Measurements from ENCODE around the gene RBMXL3. TPM values are rescaled to one million over a fixed set of nuclear protein-coding genes. Genes with fewer than 3 reads are reported as not detected.

The RBMXL3 gene
- total RNA-seq (not detected), polyA plus RNA-seq (not detected)
- long read RNA-seq, donor 1: 0 reads
- long read RNA-seq, donor 2: 0 reads
- long read RNA-seq, donor 3: 0 reads
- long read RNA-seq, donor 4: 0 reads
- long read RNA-seq, donor 5: 0 reads
- long read RNA-seq, donor 6: 0 reads
- long read RNA-seq, donor 7: 0 reads
- long read RNA-seq, donor 8: 0 reads
- long read RNA-seq, donor 9: 0 reads
- long read RNA-seq, donor 10: 0 reads

DNA sequence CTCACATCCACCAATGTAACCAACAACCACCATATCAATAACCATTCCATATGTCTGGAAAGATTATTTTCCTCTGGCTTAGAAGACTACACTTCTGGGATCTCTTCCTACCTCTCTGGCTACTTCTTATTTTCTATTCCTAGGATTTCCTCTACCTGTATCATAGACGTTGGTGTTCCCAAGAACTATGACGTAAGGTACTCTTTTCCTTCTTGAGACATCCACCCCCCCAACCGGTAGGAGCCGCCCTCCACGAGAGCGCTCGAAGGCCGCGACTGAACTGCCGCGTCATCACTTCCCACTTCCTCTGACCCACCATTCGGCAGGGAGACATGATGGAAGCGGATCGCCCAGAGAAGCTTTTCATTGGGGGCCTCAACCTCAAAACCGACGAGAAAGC is at the start of gene RBMXL3:
RBMXL3 (plus strand) TSS at position 301 of the 400 bp plus-strand sequence; CDS start at position 333, 32 bp downstream.
- Histone ChIP-seq H3K9me3 (peaks cover 0 to 16% (median 3%) of the 10 kb centered on the region in 4 donors), H3K36me3 (no peaks in the 10 kb centered on the region), H3K4me1 (peaks cover 0 to 5% (median 0%) of the 10 kb centered on the region in 4 donors), H3K27ac (no peak within 1 kb of the TSS), H3K27me3 (no peaks in the 10 kb centered on the region), H3K4me3 (no peak within 1 kb of the TSS)
- 92 to 97% (median 96%) methylated on average over 16 of the region's 16 CpGs for WGBS, 5 donors
- no peak for DNase-seq
- TF ChIP-seq POLR2AphosphoS5 (IDR thresholded peaks at IDR 0.05): no peak
- TF ChIP-seq, protein P1, sequence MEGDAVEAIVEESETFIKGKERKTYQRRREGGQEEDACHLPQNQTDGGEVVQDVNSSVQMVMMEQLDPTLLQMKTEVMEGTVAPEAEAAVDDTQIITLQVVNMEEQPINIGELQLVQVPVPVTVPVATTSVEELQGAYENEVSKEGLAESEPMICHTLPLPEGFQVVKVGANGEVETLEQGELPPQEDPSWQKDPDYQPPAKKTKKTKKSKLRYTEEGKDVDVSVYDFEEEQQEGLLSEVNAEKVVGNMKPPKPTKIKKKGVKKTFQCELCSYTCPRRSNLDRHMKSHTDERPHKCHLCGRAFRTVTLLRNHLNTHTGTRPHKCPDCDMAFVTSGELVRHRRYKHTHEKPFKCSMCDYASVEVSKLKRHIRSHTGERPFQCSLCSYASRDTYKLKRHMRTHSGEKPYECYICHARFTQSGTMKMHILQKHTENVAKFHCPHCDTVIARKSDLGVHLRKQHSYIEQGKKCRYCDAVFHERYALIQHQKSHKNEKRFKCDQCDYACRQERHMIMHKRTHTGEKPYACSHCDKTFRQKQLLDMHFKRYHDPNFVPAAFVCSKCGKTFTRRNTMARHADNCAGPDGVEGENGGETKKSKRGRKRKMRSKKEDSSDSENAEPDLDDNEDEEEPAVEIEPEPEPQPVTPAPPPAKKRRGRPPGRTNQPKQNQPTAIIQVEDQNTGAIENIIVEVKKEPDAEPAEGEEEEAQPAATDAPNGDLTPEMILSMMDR (IDR thresholded peaks at IDR 0.05): no peak
- TF ChIP-seq POLR2A (IDR thresholded peaks at IDR 0.05): no peak
- no peak for TF ChIP-seq EP300 (IDR thresholded peaks at IDR 0.05)
- intact Hi-C loops (cut with DNase I; ENCODE audit: low total_unique reads): no loop called here

GRCh38 chrX:115142057-115142456 is 47.2 kb upstream of the RBMXL3 start:
- intact Hi-C loops (cut with DNase I; ENCODE audit: low total_unique reads): no loop called here
- H3K4me1 ChIP-seq: no peaks in the 10 kb centered on the region
- peaks cover 0 to 13% (median 5%) of the 10 kb centered on the region in 4 donors for H3K9me3 ChIP-seq
- peaks cover 0 to 9% (median 3%) of the 10 kb centered on the region in 4 donors for H3K36me3 ChIP-seq
- no peak for DNase-seq
- TF ChIP-seq, protein P1 (IDR thresholded peaks at IDR 0.05): no peak
- no peak for TF ChIP-seq POLR2A (IDR thresholded peaks at IDR 0.05)
- TF ChIP-seq EP300 (IDR thresholded peaks at IDR 0.05): no peak
- no peak for TF ChIP-seq POLR2AphosphoS5 (IDR thresholded peaks at IDR 0.05)
- peaks cover 0 to 3% (median 0%) of the 10 kb centered on the region in 3 donors for H3K27me3 ChIP-seq
- no peak overlapping the region for H3K4me3 ChIP-seq
- H3K27ac ChIP-seq: no peak overlapping the region

GRCh38 chrX:115147220-115147619 is 42.0 kb upstream of the RBMXL3 start:
- no peaks in the 10 kb centered on the region for H3K36me3 ChIP-seq
- H3K27me3 ChIP-seq: no peaks in the 10 kb centered on the region
- no peak overlapping the region for H3K27ac ChIP-seq
- intact Hi-C loops (cut with DNase I; ENCODE audit: low total_unique reads): no loop called here
- DNase-seq: peak in 1 of 2 donors; percentile 5
- TF ChIP-seq EP300 (IDR thresholded peaks at IDR 0.05): no peak
- no peak for TF ChIP-seq POLR2A (IDR thresholded peaks at IDR 0.05)
- TF ChIP-seq, protein P1 (IDR thresholded peaks at IDR 0.05): peak in 5 of 7 experiments; percentile 21 to 46 (median 28)
- TF ChIP-seq POLR2AphosphoS5 (IDR thresholded peaks at IDR 0.05): no peak
- peaks cover 0 to 6% (median 2%) of the 10 kb centered on the region in 4 donors for H3K9me3 ChIP-seq
- 36 to 64% (median 52%) methylated on average over 1 of the region's 1 CpG for WGBS, 5 donors
- H3K4me3 ChIP-seq: no peak overlapping the region
- H3K4me1 ChIP-seq: no peaks in the 10 kb centered on the region

- H3K36me3 ChIP-seq: no peaks in the 10 kb centered on the region
- intact Hi-C loops (cut with DNase I; ENCODE audit: low total_unique reads): no loop called here
- no peak overlapping the region for H3K4me3 ChIP-seq
- H3K27me3 ChIP-seq: no peaks in the 10 kb centered on the region
- H3K9me3 ChIP-seq: peaks cover 0 to 6% (median 0%) of the 10 kb centered on the region in 4 donors
- TF ChIP-seq POLR2A (IDR thresholded peaks at IDR 0.05) (no peak), EP300 (IDR thresholded peaks at IDR 0.05) (no peak), POLR2AphosphoS5 (IDR thresholded peaks at IDR 0.05) (no peak)
- TF ChIP-seq, protein P1 (IDR thresholded peaks at IDR 0.05): no peak
- no peaks in the 10 kb centered on the region for H3K4me1 ChIP-seq
- no peak overlapping the region for H3K27ac ChIP-seq
- WGBS, 5 donors: 42 to 53% (median 49%) methylated on average over 9 of the region's 9 CpGs
- DNase-seq: no peak
Observed at GRCh38 chrX:115173181-115173580, 16.0 kb upstream of the RBMXL3 start.
